Esophagus muscularis mucosa (tissue), 4 donors: ENCODE measurements around the gene TMPRSS11A. TPM values are rescaled to one million over a fixed set of nuclear protein-coding genes. Genes with fewer than 3 reads are reported as not detected.

Experiments used
- DNase-seq: peaks from one replicate; pipeline ENCODE4 v3.0.0-alpha.2; 2017; ENCODE audit errors: extremely low spot score
- H3K27ac ChIP-seq, 4 donors: fragments of 200-600 bp; sonication (generic); replicated peaks in 1 of 4; 1 replicate in 3 of 4; 2 replicates in 1 of 4; pipeline ENCODE4 v1.5.1; 2016 to 2019; ENCODE audit warnings: mild to moderate bottlenecking in 1 of 4
- H3K27me3 ChIP-seq, 4 donors: fragments of 200-600 bp; sonication (generic); one replicate each; pipeline versions ENCODE4 v1.5.1 to v1.6.0; 2016 to 2019
- H3K36me3 ChIP-seq, 4 donors: fragments of 200-600 bp; sonication (generic); one replicate each; pipeline ENCODE4 v1.5.1; 2016 to 2019
- H3K4me1 ChIP-seq, 4 donors: fragments of 200-600 bp; sonication (generic); one replicate each; pipeline ENCODE4 v1.5.1; 2016 to 2019
- H3K4me3 ChIP-seq, 4 donors: fragments of 200-600 bp; sonication (generic); 1 replicate in 2 of 4; 2 replicates in 2 of 4; pipeline ENCODE4 v1.5.1; 2016 to 2019; ENCODE audit warnings: mild to moderate bottlenecking in 4 of 4, moderate library complexity in 1 of 4
- H3K9me3 ChIP-seq, 4 donors: fragments of 200-600 bp; sonication (generic); 1 replicate in 3 of 4; 2 replicates in 1 of 4; pipeline ENCODE4 v1.5.1; 2016 to 2019
- EP300 ChIP-seq: sonication (generic); formaldehyde crosslinking; IDR thresholded peaks from one replicate; pipeline ENCODE4 v1.6.1; 2017; ENCODE audit warnings: antibody characterized with exemption
- POLR2A ChIP-seq: fragments of 450-650 bp; IDR thresholded peaks from one replicate; pipeline ENCODE4 v1.6.1; 2017; ENCODE audit warnings: antibody characterized with exemption, moderate library complexity, mild to moderate bottlenecking, low read depth
- POLR2AphosphoS5 ChIP-seq, 2 donors: sonication (generic); formaldehyde crosslinking; IDR thresholded peaks; one replicate each; pipeline ENCODE4 v1.6.1; 2017; ENCODE audit warnings: antibody characterized with exemption in 2 of 2
- WGBS: methylation state at CpG from one replicate; pipeline ENCODE4 v1.1.5; 2018; 5-methylcytosine and 5-hydroxymethylcytosine counted together
- intact Hi-C: fragments of 100-400 bp; cut with DNase I; formaldehyde crosslinking; loops from one replicate; pipeline ENCODE4 v1.15.1; 2023
- total RNA-seq, 4 donors: library from RNA; depleted of rRNA; stranded (reverse); fragments of >200 nt; gene quantifications; one replicate each; pipeline versions ENCODE4 v1.1.0 to v1.2.1, GENCODE V29; 2016
- TF ChIP-seq, protein P1 (sequence below), 3 experiments: fragments of 200-600 bp in 2 of 3; fragments of 450-650 bp in 1 of 3; sonication (generic) in 2 of 3; IDR thresholded peaks; one replicate each; pipeline ENCODE4 v1.5.1; 2017 to 2019; ENCODE audit warnings: antibody characterized with exemption in 3 of 3, mild to moderate bottlenecking in 2 of 3, moderate library complexity in 1 of 3

TMPRSS11A gene
- total RNA-seq, 4 donors from 2014 or later = 0.17 to 0.42 TPM; not detected in 2

GRCh38 chr4:67899096-67899495 is 64.2 kb downstream of the TMPRSS11A start:
- Histone ChIP-seq H3K27me3 (no peaks in the 10 kb centered on the region), H3K9me3 (peaks cover 0 to 10% (median 3%) of the 10 kb centered on the region in 4 donors), H3K4me3 (no peak overlapping the region), H3K36me3 (no peaks in the 10 kb centered on the region), H3K4me1 (no peaks in the 10 kb centered on the region), H3K27ac (no peak overlapping the region)
- intact Hi-C loops = no loop called here
- no peak for TF ChIP-seq POLR2AphosphoS5 (IDR thresholded peaks at IDR 0.05)
- TF ChIP-seq, protein P1, sequence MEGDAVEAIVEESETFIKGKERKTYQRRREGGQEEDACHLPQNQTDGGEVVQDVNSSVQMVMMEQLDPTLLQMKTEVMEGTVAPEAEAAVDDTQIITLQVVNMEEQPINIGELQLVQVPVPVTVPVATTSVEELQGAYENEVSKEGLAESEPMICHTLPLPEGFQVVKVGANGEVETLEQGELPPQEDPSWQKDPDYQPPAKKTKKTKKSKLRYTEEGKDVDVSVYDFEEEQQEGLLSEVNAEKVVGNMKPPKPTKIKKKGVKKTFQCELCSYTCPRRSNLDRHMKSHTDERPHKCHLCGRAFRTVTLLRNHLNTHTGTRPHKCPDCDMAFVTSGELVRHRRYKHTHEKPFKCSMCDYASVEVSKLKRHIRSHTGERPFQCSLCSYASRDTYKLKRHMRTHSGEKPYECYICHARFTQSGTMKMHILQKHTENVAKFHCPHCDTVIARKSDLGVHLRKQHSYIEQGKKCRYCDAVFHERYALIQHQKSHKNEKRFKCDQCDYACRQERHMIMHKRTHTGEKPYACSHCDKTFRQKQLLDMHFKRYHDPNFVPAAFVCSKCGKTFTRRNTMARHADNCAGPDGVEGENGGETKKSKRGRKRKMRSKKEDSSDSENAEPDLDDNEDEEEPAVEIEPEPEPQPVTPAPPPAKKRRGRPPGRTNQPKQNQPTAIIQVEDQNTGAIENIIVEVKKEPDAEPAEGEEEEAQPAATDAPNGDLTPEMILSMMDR (IDR thresholded peaks at IDR 0.05) = no peak
- no peak for TF ChIP-seq POLR2A
- no peak for TF ChIP-seq EP300
- DNase-seq = no peak

DNA sequence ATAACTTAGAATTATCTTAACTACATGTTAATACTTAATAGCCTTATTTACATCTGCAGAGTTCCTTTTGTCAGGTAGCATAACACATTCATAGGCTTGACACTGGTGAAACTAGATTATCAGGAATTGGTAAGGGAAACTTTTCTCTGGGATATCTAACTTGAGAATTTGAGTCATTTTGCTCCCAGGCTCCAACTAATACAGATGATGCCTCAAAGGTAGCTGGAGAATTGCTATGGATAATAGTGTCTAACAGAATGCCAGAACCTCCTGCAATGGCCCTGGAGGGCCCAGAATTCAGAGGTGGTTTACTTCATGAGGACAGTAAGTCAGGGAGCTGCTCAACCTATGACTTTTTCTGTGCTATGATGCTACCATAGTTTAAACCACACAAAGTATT is 65.6 kb downstream of the TMPRSS11A start:
- TF ChIP-seq POLR2AphosphoS5 (IDR thresholded peaks at IDR 0.05) (no peak), POLR2A (no peak), EP300 (no peak)
- TF ChIP-seq, protein P1 (IDR thresholded peaks at IDR 0.05) = no peak
- peaks cover 0 to 4% (median 2%) of the 10 kb centered on the region in 4 donors for H3K9me3 ChIP-seq
- no peaks in the 10 kb centered on the region for H3K36me3 ChIP-seq
- DNase-seq = no peak
- no peak overlapping the region for H3K27ac ChIP-seq
- intact Hi-C loops = no loop called here
- no peak overlapping the region for H3K4me3 ChIP-seq
- H3K4me1 ChIP-seq = no peaks in the 10 kb centered on the region
- no peaks in the 10 kb centered on the region for H3K27me3 ChIP-seq

DNA sequence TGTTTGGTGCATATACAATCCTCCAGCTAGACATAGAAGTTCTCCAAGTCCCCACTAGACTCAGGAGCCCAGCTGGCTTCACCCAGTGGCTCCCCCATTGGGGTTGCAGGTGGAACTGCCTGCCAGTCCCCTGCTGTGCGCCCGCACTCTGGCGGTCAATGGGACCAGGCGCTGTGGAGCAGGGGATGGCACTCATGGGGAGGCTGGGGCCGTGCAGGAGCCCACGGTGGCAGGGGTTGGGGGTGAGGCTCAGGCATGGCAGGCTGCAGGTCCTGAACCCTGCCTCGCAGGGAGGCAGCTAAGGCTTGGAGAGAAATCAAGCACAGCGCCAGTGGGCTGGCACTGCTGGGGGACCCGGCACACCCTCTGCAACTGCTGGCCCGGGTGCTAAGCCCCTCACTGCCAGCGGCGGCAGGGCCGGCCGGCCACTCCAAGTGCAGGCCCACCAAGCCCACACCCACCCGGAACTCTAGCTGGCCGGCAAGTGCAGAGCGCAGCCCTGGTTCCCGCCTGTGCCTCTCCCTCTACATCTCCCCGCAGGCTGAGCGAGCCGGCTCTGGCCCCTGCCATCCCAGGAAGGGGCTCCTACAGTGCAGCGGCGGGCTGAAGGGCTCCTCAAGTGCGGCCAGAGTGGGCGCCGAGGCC is 66.8 kb downstream of the TMPRSS11A start:
- Histone ChIP-seq H3K9me3 (no peaks in the 10 kb centered on the region), H3K27me3 (no peaks in the 10 kb centered on the region), H3K4me3 (no peak overlapping the region), H3K4me1 (no peaks in the 10 kb centered on the region), H3K36me3 (no peaks in the 10 kb centered on the region), H3K27ac (no peak overlapping the region)
- no peak for TF ChIP-seq POLR2AphosphoS5 (IDR thresholded peaks at IDR 0.05)
- TF ChIP-seq, protein P1 (IDR thresholded peaks at IDR 0.05) = no peak
- TF ChIP-seq POLR2A = no peak
- TF ChIP-seq EP300 = no peak
- WGBS = 91% methylated on average over 12 of the region's 26 CpGs
- DNase-seq = no peak
- intact Hi-C loops = no loop called here

GRCh38 chr4:67894659-67895058 is 68.6 kb downstream of the TMPRSS11A start:
- Histone ChIP-seq H3K4me1 (no peaks in the 10 kb centered on the region), H3K36me3 (no peaks in the 10 kb centered on the region), H3K27me3 (no peaks in the 10 kb centered on the region), H3K4me3 (no peak overlapping the region), H3K9me3 (no peaks in the 10 kb centered on the region), H3K27ac (no peak overlapping the region)
- intact Hi-C loops = no loop called here
- TF ChIP-seq, protein P1 (IDR thresholded peaks at IDR 0.05) = no peak
- no peak for TF ChIP-seq POLR2AphosphoS5 (IDR thresholded peaks at IDR 0.05)
- no peak for TF ChIP-seq EP300
- TF ChIP-seq POLR2A = no peak
- WGBS = 66% methylated on average over 1 of the region's 1 CpG
- DNase-seq = no peak

DNA sequence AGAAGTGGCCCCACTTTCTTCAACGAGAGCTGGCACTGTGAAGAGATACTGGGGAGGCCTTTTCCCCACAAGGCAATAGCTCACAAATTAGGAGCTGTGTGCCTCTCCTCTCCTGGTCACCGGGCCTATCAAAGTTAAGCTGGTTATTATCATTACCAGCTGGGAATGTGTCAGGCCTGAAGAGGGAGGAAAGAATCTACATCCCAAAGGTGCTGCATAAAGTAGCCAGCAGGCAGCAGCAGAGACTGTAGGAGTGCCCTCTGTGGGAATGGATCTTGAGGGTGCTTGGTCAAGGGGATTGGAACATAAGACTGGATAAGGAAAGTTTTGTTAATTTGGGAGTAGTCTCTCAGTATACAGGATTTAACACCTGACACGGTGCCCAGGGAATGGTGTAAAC is 70.4 kb downstream of the TMPRSS11A start:
- no peak overlapping the region for H3K27ac ChIP-seq
- no peak for DNase-seq
- WGBS = 69% methylated on average over 3 of the region's 3 CpGs
- H3K4me3 ChIP-seq = no peak overlapping the region
- TF ChIP-seq POLR2A (no peak), POLR2AphosphoS5 (IDR thresholded peaks at IDR 0.05) (no peak), EP300 (no peak)
- TF ChIP-seq, protein P1 (IDR thresholded peaks at IDR 0.05) = no peak
- intact Hi-C loops = no loop called here
- no peaks in the 10 kb centered on the region for H3K9me3 ChIP-seq
- no peaks in the 10 kb centered on the region for H3K4me1 ChIP-seq
- no peaks in the 10 kb centered on the region for H3K27me3 ChIP-seq
- no peaks in the 10 kb centered on the region for H3K36me3 ChIP-seq
